Astrocyte (in vitro differentiated cells and primary cell): ENCODE results near the gene ARPC4.

ENCODE experiments used
- CTCF ChIP-seq: IDR thresholded peaks from 2 replicates; pipeline ENCODE4 v1.5.1; 2011; ENCODE audit warnings: low read depth, mild to moderate bottlenecking, inconsistent platforms, low read length, moderate library complexity; ENCODE audit not compliant: insufficient read depth
- EZH2 ChIP-seq: IDR thresholded peaks from 2 replicates; pipeline ENCODE4 v1.6.1; 2012; ENCODE audit warnings: mild to moderate bottlenecking, low read length, inconsistent platforms; ENCODE audit not compliant: insufficient read depth

GRCh38 chr3:9815986-9816385 lies 23.1 kb downstream of the ARPC4 start:
- TF ChIP-seq CTCF (no peak), EZH2 (no peak)
